G401.6 (cell line): Measurements from ENCODE around the gene HK1.
A peak's percentile ranks its signal among the peaks of the same experiment; 100 is the strongest.

Source experiments
- FAIRE-seq: peaks from 2 replicates; lab custom pipeline; 2012; peaks lifted over from hg19 to GRCh38; lab: Jason Lieb, UNC

Gene HK1

GRCh38 chr10:69377933-69378332 is 99.6 kb downstream of the HK1 start:
- FAIRE-seq: no peak

DNA sequence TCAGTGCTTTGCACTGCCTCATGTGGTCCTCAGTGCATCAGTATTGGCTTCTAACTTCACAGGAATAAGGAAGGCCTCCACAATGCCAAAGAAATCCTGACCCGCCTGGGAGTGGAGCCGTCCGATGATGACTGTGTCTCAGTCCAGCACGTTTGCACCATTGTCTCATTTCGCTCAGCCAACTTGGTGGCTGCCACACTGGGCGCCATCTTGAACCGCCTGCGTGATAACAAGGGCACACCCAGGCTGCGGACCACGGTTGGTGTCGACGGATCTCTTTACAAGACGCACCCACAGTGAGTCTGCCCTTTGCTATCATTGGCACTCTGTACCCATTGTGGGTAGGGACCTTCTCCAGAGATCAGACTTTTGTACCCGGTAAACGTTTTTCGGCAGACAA is 101.5 kb downstream of the HK1 start:
- FAIRE-seq: no peak

DNA sequence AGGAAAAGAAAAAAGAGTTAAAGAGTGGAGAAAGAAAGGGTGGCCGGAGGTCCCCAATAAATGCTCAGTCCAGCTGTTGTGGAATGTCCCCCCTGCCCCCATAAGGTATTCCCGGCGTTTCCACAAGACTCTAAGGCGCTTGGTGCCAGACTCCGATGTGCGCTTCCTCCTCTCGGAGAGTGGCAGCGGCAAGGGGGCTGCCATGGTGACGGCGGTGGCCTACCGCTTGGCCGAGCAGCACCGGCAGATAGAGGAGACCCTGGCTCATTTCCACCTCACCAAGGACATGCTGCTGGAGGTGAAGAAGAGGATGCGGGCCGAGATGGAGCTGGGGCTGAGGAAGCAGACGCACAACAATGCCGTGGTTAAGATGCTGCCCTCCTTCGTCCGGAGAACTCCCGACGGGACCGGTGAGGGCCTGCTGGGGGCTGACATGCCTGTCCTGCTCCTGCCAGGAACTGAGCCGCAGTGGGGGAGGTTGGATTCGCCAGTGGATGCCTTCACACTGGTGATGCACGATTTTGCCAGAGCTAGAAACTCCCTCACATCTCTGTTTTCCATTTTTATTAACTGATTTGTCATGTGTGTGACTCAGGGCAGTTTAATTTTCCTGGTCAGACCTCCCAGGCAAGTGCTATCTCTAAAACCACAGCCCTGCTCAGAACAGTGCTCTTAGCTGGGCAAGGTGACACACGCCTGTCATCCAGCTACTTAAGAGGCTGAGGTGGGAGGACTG is 104.3 kb downstream of the HK1 start:
- no peak for FAIRE-seq

GRCh38 chr10:69383558-69383957 is 105.3 kb downstream of the HK1 start:
- FAIRE-seq: no peak

- no peak for FAIRE-seq
Observed at GRCh38 chr10:69384320-69384719, 106.0 kb downstream of the HK1 start.

- no peak for FAIRE-seq
Observed at GRCh38 chr10:69385454-69386350, 107.4 kb downstream of the HK1 start.

GRCh38 chr10:69387500-69387899 is 109.2 kb downstream of the HK1 start:
- FAIRE-seq: no peak

GRCh38 chr10:69388488-69388887 is 110.2 kb downstream of the HK1 start:
- no peak for FAIRE-seq

- no peak for FAIRE-seq
Observed at GRCh38 chr10:69389827-69390490, 111.7 kb downstream of the HK1 start.

DNA sequence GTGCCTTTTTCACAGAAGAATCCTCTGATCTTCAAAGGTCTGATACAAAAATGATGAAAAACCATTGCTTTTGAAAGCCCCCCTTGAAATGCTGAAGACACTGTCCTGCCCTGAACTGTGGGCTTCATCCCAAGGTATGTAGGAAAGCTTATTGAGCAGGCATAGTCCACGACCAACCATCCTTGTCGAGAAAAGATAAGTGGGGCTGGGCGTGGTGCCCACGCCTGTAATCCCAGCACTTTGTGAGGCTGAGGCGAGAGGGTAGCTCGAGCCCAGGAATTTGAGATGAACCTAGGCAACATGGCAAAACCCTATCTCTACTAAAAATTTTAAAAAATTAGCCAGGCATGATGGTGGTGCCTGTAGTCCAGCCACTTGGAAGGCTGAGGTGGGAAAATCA is 112.9 kb downstream of the HK1 start:
- no peak for FAIRE-seq

- peak; percentile 47 for FAIRE-seq
Observed at GRCh38 chr10:69392481-69393000, 114.2 kb downstream of the HK1 start.

DNA sequence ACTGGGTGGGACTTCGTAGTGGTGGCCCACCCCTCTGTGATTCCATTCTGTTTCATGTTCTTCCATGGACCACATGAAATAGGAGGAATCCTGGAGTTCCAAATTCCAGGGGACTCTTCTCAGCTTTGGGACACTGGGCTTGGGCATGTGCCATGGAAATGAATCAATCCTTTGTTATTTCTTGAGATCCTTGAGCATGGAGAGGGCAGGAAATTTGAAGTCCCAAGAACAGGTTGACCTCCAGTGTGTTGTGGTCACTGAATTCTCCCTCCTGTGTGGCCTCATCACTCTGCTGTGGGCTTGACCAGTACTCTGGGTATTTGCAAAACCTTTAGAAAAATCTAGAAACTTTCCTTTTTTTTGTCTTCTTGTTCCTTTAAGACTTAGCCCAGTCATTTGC is 115.7 kb downstream of the HK1 start:
- FAIRE-seq: no peak

DNA sequence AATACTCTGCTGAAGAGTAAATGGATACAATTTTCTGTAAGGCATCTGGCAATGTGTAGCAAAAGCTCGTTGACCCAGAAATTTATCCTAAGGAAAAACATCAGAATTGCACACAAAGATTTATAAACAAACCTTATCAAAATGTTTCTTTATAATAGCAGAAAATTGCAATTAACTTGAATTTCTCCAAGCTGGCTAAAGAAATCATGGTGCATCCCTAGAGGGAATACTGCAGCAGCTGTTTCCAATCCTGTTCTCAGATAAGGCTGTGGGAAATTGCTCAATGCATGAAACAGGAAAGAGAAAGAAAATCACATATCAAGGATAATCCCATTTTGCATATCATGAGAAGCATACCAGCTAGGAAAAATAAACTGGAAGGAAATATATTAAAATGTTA is 119.7 kb downstream of the HK1 start:
- FAIRE-seq: no peak

DNA sequence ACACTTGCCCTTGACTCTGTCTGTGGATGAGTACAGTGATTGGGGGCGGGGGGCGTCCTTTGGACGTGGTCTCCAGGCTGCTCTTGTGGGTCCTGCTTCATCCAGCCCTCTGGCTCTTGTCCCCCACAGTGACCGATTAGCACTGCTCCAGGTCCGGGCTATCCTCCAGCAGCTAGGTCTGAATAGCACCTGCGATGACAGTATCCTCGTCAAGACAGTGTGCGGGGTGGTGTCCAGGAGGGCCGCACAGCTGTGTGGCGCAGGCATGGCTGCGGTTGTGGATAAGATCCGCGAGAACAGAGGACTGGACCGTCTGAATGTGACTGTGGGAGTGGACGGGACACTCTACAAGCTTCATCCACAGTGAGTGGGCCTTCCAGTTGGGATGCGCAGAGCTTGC is 120.2 kb downstream of the HK1 start:
- no peak for FAIRE-seq

DNA sequence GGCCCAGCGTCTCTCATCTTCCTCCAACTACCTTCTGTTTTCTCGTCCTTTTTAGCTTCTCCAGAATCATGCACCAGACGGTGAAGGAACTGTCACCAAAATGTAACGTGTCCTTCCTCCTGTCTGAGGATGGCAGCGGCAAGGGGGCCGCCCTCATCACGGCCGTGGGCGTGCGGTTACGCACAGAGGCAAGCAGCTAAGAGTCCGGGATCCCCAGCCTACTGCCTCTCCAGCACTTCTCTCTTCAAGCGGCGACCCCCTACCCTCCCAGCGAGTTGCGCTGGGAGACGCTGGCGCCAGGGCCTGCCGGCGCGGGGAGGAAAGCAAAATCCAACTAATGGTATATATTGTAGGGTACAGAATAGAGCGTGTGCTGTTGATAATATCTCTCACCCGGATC is 122.6 kb downstream of the HK1 start:
- FAIRE-seq: no peak

DNA sequence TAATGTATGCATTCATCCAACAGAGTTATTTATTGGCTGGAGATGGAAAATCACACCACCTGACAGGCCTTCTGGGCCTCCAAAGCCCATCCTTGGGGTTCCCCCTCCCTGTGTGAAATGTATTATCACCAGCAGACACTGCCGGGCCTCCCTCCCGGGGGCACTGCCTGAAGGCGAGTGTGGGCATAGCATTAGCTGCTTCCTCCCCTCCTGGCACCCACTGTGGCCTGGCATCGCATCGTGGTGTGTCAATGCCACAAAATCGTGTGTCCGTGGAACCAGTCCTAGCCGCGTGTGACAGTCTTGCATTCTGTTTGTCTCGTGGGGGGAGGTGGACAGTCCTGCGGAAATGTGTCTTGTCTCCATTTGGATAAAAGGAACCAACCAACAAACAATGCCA is 123.1 kb downstream of the HK1 start:
- no peak for FAIRE-seq

- no peak for FAIRE-seq
Observed at GRCh38 chr10:69402386-69402785, 124.1 kb downstream of the HK1 start.

DNA sequence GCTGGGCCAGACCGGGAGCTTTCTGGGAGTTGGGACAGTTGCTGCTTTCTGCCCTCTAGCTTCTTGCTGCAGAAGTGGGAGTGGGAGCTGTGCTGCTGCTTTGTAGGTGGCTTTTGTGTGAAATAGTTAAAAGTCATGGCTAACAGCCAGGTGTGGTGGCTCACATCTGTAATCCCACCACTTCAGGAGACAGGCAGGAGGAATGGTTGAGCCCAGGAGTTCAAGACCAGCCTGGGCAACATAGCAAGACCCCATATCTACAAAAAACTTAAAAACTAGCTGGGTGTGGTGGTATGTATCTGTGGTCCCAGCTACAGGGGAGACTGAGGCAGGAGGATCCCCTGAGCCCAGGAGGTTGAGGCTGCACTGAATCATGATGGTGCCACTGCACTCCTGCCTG is 124.8 kb downstream of the HK1 start:
- FAIRE-seq: no peak

- FAIRE-seq: no peak
Observed at GRCh38 chr10:69403519-69403918, 125.2 kb downstream of the HK1 start.

DNA sequence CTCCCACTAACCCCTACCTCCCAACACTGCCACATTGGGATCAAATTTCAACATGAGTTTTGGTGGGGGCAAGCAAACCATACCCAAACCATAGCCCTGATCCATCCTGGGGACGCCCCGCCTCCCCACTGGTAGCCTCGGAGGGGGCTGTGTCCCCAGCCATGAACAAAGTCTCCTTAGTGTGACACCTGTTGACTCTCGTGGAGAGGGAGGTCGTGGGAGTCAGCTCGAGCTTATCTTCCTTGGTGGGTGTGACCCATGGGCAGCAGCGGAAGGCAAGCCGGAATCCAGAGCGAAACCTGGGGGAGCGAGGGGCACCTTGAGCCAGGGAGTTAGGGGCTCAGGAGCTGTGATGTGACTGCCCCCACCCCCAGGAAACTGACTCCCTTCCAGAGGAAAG is 126.5 kb downstream of the HK1 start:
- no peak for FAIRE-seq

DNA sequence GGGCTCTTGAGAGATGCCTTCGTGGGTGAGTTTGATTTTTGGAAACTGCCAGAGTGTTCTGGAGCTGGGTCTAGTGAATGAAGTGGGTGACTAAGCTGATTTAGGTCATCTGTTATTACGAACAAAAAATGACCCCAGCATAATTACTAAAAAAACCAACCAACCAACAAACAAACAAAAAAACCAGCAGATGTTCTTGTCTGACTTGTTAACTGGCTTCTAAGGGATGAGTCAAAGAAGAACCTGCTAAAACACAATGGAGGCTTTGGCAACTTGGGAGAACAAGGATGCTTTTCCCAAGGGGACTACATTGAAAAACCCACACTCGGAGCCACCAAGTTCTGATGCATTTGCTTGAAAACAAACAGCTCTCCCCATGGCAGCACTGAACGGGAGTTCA is 126.9 kb downstream of the HK1 start:
- FAIRE-seq: no peak

DNA sequence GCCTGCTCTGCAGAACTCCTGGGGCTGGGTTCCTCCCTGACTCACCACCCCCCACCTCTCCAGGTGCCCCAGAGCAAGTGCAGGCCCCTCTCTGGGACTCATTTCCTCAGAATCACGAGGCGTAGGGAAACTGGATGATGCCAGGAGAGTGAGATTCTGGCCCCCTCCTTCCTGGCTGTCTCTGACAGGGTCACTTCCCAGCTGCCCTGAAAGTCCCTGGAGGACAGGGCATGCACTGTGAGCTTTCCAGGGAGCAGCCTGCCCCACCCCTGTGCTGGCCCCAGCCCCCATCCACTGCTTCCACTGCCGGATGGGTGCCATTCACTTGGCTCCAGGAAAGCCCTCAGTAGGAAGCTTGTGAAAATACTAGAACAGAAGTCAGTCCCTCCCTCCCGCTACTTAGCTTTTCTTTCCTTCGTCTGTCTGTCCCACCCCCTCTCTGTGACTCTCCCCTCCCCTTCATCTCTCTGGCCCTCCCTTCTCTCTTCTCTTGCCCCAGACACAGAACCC is 128.1 kb downstream of the HK1 start:
- no peak for FAIRE-seq
